Hindlimb muscle (tissue), 1 donor: ENCODE results near the gene TCF23. TPM values are rescaled to one million over a fixed set of nuclear protein-coding genes. Genes with fewer than 3 reads are reported as not detected.
"Not testable (repeated sequence)": the region's sequence is repeated elsewhere in the genome, so short reads cannot be mapped to it uniquely, and the experiment has no call there.

Source experiments
- DNase-seq: peaks from one replicate; pipeline ENCODE4 v3.0.0-alpha.2; 2013
- polyA plus RNA-seq: library from polyadenylated mRNA; unstranded; fragments of 120-200 nt; gene quantifications from one replicate; pipeline ENCODE4 v1.2.1, GENCODE V29; 2013; ENCODE audit not compliant: insufficient read length

Gene TCF23
- polyA plus RNA-seq: 0.17 TPM

DNA sequence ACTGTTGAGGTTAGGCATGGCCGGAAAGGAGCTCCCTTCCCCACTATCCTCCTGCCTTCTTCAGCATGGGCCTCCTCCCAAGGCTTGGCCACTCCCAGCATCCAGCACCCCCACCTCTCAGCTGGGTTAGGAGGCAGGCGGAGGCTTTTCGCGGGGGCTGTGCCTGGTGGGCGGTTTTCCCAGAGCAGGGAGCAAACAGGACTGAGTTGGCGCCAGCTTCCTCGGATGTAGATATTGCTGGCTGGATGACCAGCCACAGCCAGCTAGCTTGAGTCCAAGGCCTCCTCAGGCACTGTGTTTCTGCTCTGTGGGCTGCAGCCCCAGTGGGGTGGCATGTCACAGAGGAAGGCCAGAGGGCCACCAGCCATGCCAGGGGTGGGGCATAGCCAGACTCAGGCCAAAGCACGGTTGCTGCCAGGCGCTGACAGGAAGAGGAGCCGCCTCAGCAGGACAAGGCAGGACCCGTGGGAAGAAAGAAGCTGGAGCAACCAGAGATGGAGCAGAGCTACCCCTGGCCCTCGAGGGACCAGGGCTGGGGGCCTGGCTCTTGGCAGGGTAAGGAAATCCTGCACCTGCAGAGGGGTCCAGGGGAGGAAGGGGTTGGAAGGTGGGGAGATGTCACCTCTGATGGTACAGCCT is at the start of gene TCF23:
Gene TCF23 (plus strand): TSS at position 204 of the 639 bp plus-strand sequence. CDS start 130 bp downstream, at position 334.
- no peak for DNase-seq

DNA sequence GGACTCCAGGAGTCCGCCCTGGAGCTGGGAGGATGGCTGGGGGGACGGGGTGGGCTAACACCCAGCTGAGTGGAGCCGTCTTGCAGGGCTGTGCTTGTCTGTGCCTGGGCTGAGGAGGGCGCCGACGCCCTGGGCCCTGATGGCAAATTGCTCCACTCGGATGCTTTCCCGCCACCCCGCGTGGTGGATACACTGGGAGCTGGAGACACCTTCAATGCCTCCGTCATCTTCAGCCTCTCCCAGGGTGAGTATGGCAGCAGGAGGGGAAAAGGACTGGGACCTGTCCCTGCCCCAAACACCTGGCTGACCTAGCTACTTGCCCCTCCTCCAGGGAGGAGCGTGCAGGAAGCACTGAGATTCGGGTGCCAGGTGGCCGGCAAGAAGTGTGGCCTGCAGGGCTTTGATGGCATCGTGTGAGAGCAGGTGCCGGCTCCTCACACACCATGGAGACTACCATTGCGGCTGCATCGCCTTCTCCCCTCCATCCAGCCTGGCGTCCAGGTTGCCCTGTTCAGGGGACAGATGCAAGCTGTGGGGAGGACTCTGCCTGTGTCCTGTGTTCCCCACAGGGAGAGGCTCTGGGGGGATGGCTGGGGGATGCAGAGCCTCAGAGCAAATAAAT is 49.4 kb upstream of the TCF23 start:
- DNase-seq: no peak

DNA sequence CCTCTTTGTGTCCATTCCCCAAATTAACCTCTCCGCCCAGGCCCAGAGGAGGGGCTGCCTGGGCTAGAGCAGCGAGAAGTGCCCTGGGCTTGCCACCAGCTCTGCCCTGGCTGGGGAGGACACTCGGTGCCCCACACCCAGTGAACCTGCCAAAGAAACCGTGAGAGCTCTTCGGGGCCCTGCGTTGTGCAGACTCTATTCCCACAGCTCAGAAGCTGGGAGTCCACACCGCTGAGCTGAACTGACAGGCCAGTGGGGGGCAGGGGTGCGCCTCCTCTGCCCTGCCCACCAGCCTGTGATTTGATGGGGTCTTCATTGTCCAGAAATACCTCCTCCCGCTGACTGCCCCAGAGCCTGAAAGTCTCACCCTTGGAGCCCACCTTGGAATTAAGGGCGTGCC is 48.8 kb upstream of the TCF23 start:
- no peak for DNase-seq

DNA sequence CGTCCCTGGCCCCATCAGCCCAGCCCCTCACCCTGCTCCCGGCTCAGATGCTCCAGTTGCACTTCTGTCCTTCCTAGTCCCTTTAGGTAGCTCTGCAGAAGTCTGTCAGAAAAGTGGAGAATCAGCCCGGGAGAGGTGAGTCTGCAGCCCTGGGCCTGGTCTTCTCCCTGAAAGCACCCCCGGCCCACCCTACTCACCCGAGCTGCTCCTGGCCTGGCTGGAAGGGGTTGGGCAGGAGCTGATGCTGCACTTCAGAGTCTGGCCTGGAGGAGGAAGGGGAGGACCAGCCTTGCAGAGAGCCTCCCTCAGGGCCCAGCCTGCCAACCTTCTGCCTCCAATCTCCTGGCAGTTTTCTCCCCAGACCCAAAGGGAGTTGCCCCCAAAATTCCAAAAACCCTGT is 46.5 kb upstream of the TCF23 start:
- DNase-seq: no peak

DNA sequence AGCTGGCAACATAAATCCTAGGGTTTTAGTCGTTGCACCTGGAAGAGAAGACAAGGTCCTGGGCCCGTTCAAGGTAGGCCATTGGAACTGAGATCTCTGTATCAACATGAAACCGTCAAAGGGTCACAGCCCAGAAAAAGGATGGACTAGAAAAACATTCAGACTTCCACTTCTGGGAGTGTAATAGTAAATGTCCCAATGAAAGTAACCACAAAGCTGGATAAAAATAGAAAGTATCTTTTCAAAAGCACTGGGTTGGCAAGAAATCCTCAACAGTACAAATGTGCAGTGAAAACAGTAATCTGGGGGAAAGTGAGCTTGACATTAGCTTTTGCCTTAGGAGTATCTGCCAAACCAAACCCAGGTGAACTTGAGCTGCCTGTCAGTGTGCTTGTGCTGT is 42.8 kb upstream of the TCF23 start:
- no peak for DNase-seq

DNA sequence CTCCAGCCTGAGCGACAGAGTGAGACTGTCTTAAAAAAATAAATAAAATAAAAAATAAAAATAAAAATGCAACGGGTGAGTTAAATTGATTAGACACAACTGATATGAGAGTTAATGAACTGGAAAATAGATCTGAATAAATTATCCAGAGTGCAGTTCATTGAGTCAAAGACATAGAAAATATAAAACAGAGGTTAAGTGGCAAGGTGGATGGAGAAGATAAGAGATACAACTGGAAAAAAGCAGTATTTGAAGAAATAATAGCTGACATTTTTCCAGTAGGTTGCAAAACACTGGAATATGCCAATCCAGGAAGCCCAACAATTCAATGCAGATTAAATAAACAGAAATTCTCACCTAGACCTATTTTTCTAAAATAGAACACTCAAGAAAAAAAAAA is 40.6 kb upstream of the TCF23 start:
- DNase-seq: no peak

DNA sequence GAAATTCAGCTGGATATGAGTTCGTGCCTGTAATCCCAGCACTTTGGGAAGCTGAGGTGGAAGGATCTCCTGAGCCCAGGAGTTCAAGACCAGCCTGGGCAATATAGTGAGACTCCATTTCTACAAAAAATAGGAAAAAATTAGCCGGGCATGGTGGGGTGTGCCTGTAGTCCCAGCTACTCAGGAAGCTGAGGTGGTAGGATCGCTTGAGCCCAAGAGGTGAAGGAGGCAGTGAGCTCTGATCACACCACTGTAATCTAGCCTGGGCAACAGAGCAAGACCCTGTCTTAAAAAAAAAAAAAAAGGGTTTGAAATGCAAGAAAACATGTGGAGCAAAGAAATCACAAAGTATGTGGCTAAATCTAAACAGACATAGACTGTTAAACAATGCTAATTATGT is 39.7 kb upstream of the TCF23 start:
- DNase-seq: no peak

DNA sequence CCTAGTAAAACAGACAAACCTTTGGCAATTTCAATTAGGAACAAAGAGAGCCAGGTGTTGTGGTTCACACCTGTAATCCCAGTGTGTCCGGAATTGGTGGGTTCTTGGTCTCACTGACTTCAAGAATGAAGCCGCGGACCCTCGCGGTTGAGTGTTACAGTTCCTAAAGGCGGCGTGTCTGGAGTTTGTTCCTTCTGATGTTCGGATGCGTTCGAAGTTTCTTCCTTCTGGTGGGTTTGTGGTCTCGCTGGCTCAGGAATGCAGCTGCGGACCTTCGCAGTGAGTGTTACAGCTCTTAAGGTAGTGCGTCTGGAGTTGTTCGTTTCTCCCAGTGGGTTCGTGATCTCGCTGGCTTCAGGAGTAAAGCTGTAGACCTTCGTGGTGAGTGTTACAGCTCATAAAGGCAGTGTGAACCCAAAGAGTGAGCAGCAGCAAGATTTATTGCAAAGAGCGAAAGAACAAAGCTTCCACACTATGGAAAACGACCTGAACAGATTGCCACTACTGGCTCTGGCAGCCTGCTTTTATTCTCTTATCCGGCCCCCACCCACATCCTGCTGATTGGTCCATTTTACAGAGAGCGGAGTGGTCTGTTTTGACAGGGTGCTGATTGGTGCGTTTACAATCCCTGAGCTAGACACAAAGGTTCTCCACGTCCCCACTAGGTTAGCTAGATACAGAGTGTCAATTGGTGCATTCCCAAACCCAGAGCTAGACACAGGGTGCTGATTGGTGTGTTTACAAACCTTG is 38.0 kb upstream of the TCF23 start:
- DNase-seq: not testable (repeated sequence)

DNA sequence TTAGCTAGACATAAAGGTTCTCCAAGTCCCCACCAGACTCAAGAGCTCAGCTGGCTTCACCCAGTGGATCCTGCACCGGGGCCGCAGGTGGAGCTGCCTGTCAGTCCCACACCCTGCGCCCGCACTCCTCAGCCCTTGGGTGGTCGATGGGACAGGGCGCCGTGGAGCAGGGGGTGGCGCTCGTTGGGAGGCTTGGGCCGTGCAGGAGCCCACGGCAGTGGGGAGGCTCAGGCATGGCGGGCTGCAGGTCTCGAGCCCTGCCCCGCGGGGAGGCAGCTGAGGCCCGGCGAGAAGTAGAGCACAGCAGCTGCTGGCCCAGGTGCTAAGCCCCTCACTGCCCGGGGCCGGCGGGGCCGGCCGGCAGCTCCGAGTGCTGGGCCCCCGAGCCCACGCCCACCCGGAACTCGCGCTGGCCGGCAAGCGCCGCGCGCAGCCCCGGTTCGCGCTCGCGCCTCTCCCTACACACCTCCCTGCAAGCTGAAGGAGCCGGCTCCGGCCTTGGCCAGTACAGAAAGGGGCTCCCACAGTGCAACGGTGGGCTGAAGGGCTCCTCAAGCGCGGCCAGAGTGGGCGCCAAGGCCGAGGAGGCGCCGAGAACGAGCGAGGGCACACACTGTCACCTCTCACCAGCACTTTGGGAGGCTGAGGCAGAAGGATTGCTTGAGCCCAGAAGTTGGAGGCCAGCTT is 37.3 kb upstream of the TCF23 start:
- not testable (repeated sequence) for DNase-seq

DNA sequence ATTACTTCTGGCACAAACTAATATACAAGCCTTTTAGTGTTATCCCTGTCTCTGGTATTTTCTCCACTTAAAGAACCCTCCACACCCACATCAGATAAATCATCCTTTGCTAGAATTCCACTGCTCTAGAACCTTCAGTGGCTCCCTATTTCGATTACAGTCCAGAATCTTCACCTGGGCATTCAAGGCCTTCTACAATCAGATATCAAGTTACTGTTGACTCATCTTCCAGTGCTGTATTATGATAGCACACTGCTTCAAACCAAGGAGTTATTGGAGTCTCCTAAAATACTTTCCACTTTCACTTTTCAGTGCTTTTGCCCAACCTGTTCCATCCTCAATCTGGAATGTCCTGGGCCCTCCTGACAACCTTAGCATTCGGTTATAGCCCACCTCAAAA is 33.3 kb upstream of the TCF23 start:
- no peak for DNase-seq

DNA sequence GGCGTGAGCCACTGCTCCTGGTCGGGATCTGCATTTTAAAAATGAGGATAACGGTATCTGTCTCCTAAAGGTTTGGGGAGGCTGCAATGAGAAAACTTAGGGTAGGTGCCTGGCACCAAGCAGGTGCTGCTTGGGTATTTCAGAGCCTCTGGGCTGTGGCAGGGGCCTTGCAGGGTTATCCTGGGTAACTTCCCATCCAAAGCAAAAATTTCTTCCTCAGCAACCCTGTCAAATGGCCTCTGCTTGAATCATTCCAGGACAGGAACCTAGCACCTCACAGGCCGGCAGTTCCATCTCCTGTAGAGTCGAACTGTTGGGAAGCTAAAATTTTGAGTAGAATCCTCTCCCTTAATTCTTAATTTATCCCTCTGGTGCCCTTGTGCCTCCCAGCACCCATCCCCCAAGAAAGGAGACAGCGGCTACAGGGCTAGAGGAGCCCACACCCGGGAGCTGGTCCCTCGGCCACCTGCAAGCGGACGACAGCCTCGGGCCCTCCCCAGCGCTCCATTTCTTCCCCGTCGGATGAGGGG is 30.7 kb upstream of the TCF23 start:
- no peak for DNase-seq

DNA sequence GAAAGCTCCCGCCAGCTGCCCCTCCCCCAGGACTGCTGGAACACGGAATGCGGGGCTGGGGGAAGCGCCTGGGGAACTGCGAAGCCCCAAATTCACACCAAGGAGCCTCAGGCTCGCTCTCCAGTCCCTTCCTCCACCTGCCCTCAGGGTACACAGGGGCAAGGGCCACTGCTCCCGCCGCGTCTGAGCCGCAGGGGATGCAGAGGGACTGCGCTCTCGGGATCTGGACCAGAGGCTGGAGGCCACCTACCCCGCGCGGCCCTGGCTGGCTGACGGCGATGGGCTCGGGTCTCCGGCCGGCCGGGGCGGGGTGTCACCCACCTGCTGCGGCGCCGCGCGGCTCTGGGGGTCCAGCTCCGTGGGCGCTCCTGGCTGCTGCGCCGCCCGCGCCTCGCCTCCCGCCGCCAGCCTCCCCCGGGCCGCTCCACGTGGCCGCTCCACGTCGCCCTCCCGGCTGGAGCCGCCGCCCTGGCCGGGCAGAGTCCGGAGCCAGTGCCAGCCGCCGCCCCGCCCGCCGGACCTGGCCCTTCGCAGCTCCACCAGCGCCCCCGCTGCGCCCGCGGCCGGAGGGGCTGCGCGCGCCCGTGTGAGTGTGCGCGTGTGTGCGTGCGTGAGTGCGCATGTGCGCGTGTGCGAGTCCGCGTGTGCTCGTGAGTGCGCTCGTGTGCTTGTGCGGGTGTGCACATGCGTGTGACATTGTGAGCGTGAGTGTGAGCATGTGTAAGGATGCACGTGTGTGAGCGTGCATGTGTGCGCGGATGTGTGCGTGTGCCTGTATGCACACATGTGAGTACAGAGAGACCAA is 30.1 kb upstream of the TCF23 start, which contains the start of gene CGREF1:
Gene CGREF1 (minus strand): TSS at position 604 of the 805 bp plus-strand sequence. CDS start 14,762 bp downstream, outside the sequence.
- DNase-seq: no peak

DNA sequence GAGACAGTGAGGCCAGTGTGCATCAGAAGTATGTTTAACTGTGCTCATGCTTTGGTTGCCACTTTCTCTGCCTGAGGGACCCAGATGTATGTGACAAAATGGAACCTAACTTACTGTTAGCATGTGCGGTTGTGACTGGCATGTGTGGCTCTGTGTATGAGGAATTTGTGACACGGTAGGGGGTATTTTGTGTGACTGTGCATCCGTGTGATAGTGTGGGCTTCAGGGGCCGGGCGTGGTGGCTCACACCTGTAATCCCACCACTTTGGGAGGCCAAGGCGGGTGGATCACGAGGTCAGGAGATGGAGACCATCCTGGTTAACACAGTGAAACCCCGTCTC is 29.5 kb upstream of the TCF23 start:
- DNase-seq: not testable (repeated sequence)

DNA sequence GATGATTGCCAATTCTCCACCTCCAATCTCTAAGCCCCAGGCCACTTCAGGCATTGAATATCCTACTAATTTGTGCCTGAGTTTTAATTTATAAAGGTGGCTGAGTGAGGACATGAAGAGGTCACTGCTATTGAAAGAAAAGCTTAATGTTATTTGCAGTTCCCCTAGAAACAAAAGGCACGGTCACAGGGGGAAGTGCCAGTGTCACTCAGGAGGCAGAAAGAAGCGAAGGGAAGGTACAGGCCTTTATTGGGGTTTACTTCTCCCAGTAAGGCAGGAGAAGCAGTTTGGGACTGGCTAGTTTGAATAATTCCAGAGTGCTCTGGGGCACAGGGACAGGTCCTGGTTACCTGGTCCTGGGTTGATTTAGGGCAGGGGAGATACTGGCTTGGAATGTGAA is 26.9 kb upstream of the TCF23 start:
- no peak for DNase-seq

DNA sequence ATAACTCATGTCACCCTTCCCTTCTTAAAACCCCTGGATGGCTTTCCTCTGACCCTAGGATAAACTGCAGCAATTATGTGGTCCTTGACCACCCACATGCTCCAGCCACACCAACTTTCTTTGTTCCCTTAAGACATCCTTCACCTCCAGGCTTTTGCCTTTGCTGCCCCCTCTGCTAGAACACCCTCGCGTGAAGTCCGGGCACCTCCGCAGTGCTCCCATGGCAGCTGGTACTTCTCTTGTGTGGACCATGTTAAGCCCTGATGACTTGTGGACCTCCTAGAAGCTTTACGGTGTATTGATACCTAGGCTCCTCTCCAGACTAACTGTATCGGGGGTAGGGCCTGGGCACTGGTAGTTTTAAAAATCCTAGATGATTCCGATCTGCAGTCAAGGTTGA is 26.0 kb upstream of the TCF23 start:
- DNase-seq: no peak

DNA sequence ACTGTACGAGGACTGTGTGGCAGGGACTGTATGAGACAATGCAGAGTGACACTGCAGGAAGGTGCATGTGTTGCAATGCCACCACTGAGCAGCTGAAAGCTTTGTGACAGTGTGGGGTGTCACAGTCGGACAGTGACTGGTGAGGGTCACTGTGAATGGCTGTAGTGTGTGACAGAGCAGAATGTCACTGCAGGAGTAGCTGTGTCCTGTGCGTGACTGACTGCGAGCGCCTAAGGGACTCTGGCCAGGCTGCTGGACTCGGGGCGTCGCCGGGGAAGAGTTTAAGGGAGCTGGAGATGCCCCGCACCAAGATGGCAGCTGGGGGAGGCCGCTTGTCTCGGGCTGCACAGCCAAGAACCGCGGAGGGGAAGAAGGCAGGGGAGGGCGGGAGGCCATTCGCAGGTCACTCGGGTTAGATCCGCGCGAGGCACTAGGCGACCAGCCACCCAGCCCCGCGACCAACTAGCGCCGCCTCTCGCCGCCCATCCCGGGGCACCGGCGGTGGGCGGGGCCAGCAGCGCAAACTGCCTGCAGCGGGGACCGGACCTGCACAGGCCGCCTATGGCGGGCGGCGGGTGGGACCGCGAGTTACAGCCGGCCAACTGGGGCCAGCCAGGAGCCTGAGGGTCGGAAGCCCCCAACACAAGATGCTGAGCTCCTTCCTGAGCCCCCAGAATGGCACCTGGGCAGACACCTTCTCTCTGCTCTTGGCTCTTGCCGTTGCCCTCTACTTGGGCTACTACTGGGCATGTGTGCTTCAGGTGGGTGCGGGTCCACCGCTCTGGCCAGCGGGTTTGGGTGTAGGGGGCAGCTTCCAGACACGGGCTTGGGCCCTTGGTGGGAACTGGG is 25.3 kb upstream of the TCF23 start, which contains the start of gene ABHD1:
Gene ABHD1 (plus strand): TSS at position 514 of the 849 bp plus-strand sequence. CDS start 134 bp downstream, at position 648.
- no peak for DNase-seq

DNA sequence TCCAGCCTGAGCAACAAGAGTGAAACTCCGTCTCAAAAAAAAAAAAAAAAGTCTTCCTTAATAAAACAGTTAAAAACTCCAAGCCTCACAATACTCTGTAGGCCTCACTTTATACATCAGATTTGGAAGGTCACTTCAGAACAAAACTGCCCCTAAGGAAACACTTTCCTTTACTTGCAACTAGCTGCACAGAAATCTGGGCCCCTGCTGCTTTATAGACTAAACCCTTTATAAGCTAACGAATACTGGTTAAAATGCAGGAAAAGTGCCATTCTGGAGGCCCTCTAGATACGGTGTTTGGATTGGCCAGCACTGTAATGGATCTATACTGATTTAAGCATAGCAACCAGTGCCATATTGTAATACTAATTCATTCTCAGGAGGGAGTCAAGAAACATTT is 23.7 kb upstream of the TCF23 start:
- no peak for DNase-seq

DNA sequence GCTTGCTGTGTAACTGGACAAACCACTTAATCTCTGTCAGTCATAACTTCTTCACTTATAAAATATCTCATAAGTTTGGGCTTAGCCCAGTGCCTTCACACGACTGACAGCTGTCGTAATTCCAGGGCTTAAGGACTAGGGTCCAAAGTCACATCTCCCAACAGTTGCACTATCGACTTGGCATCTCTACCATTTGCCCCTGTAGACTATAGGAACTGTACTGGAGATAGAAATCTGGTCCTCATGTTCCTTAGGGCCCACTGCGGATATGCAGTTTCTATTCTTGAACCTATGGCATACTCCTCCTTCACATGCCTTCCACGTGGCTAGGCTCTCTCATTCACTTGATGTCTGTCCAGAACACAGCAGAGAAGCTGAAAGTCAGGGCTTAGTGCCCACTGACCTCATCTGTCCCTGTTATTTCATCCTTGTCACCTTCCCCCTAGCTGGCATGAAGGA is 22.5 kb upstream of the TCF23 start:
- no peak for DNase-seq

DNA sequence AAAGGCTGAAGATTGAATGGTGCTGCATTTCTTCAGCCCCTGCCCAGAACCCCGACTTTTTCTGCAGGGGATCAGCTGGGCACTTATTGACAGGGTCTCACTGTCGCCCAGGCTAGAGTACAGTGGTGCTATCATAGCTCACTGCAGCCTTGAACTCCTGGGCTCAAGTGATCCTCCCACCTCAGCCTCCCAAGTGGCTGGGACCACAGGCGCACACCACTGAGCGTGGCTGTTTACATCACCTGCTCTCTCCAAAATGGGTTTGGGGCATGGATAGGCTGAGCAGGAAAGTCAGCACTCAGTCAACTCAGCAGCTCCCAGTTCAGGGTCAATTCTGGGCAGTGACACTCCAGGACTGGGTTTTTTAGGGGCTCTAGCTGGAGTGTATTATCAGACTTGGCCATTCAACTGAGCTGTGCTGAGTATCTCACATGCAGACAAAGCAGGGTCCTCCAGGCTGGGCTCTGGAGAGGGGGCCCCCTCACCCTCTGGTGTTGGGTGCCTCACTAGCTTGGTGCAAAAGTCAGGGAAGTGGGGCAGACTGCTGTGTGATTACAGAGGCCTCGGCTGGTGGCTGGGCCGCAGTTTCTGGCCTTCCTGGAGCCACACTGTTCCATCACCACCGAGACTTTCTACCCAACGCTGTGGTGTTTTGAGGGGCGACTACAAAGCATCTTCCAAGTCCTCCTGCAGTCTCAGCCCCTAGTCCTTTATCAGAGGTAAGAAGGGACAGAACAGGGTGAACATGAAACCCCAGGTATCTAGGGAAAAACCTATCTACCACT is 20.7 kb upstream of the TCF23 start:
- DNase-seq: no peak
